Heart left ventricle (tissue), 16 donors: ENCODE results near the gene DUSP28. TPM values are rescaled to one million over a fixed set of nuclear protein-coding genes. Genes with fewer than 3 reads are reported as not detected.

ENCODE experiments used
- ATAC-seq, 4 donors: fragments of 200-7000 bp; cut with Tn5 transposase; one replicate each; pipeline ENCODE4 v1.9.1; 2020 to 2022; ENCODE audit warnings: moderate library complexity in 4 of 4, mild to moderate bottlenecking in 3 of 4, moderate number of reproducible peaks in 1 of 4
- DNase-seq, 5 donors: peaks; one replicate each; pipeline ENCODE4 v3.0.0-alpha.2; 2020
- H3K27ac ChIP-seq, 12 donors: fragments of 200-600 bp; sonication (generic) in 4 of 12; one replicate each; pipeline versions ENCODE4 v1.5.0 to v1.8.0; 2016 to 2022; ENCODE audit warnings: mild to moderate bottlenecking in 2 of 12
- H3K27me3 ChIP-seq, 9 donors: fragments of 200-600 bp; sonication (generic) in 2 of 9; one replicate each; pipeline versions ENCODE4 v1.5.1 to v1.8.0; 2016 to 2022; ENCODE audit warnings: mild to moderate bottlenecking in 3 of 9
- H3K36me3 ChIP-seq, 9 donors: fragments of 200-600 bp; sonication (generic) in 2 of 9; one replicate each; pipeline versions ENCODE4 v1.5.0 to v1.8.0; 2018 to 2022; ENCODE audit warnings: mild to moderate bottlenecking in 2 of 9
- H3K4me1 ChIP-seq, 12 donors: fragments of 200-600 bp; sonication (generic) in 4 of 12; one replicate each; pipeline versions ENCODE4 v1.5.0 to v1.8.0; 2016 to 2022; ENCODE audit warnings: mild to moderate bottlenecking in 3 of 12
- H3K4me3 ChIP-seq, 12 donors: fragments of 200-600 bp; sonication (generic) in 4 of 12; one replicate each; pipeline versions ENCODE4 v1.5.0 to v1.8.0; 2017 to 2022; ENCODE audit warnings: mild to moderate bottlenecking in 9 of 12, moderate library complexity in 4 of 12
- H3K9me3 ChIP-seq, 12 donors: fragments of 200-600 bp; sonication (generic) in 4 of 12; one replicate each; pipeline versions ENCODE4 v1.5.0 to v1.8.0; 2016 to 2022; ENCODE audit warnings: mild to moderate bottlenecking in 1 of 12
- POLR2A ChIP-seq, 2 donors: fragments of 450-650 bp; IDR thresholded peaks; one replicate each; pipeline ENCODE4 v1.6.1; 2017; ENCODE audit warnings: antibody characterized with exemption in 2 of 2, mild to moderate bottlenecking in 2 of 2, moderate library complexity in 2 of 2
- WGBS, 4 donors: extraction: QIAGEN DNeasy Blood & Tissue Kit in 2 of 4; methylation state at CpG; one replicate each; pipeline versions ENCODE4 v1.1.5 to v1.1.7; 2013 to 2018; 5-methylcytosine and 5-hydroxymethylcytosine counted together
- intact Hi-C, 10 donors: fragments of 100-400 bp; cut with DNase I; formaldehyde crosslinking; loops; one replicate each; pipeline versions ENCODE4 v1.11.1 to v1.14.2; 2022
- polyA plus RNA-seq, 2 donors: library from polyadenylated mRNA; stranded (reverse); fragments of 200-250 nt; gene quantifications; one replicate each; pipeline ENCODE4 v1.2.3, GENCODE V29; 2013
- total RNA-seq, 9 donors: library from RNA; depleted of rRNA in 2 of 9; stranded (reverse); fragments of >200 nt in 2 of 9; fragmentation: NEBNext Ultra II Directional in 3 of 9; extraction: Animal tissue kit (Norgen Biotek cat#: 25700) in 3 of 9; gene quantifications; one replicate each; pipeline versions ENCODE4 v1.1.0 to v1.2.4, GENCODE V29; 2016 to 2023
- TF ChIP-seq, protein P1 (sequence below), 12 donors: fragments of 200-600 bp; sonication (generic) in 4 of 12; IDR thresholded peaks; one replicate each; pipeline versions ENCODE4 v1.5.0 to v1.8.0; 2018 to 2022; ENCODE audit warnings: antibody characterized with exemption in 12 of 12, mild to moderate bottlenecking in 5 of 12
- donor health status: ischemic (EF 13 %, LVEDD 7.1; RV severe dilation, severe dysfunction).
- donor health status: healthy with polysubstance abuse.
- donor health status: DM: no; HTN: yes; CAD: no.
- donor health status: DM: no; HTN: no; CAD: no.
- donor health status: ischemic (EF 25% LVEDD 6.9; RV normal size, moderate dysfunction).
- donor health status: ischemic (EF 25% LVEDD 5.7; RV mildly dilated, moderate dysfunction).
- donor health status: healthy.
- donor health status: DM: yes; HTN: yes; CAD: no.
- donor health status: ischemic (EF 35%, LVEDD 5.7; RV mildly dilated, moderate dysfunction).
- donor health status: nonischemic (EF 11% LVEDD 7.7; RV severe dilation, severe dysfunction).
- donor health status: DM: yes; HTN: yes; CAD: no.
- donor health status: PGD.
- donor health status: ischemic (EF 29% LVEDD 5.4; RV normal size, mild dysfunction).
- donor health status: nonischemic (EF 23%, LVEDD 6.1; RV moderate dilation, normal function).

The DUSP28 gene
- total and polyA plus RNA-seq, 11 donors = 3.6 to 23.9 (median 13.3) TPM

DNA sequence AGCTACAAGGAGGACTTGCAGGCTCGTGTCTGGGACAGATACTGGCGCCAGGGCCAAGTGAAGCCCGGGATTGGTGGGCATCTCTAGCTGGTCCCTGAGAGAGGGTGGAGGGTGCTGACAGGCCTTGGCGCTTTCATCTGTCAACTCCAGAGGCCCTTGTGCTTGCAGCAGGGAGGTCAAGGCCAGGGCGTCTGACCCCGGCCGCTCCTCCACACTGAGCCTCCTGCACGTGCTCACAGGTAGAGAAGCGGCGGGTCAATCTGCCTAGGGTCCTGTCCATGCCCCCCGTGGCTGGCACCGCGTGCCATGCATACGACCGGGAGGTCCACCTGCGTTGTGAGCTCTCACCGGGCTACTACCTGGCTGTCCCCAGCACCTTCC is 35.9 kb downstream of the DUSP28 start:
- WGBS, 4 donors = 57 to 67% (median 59%) methylated on average over 5 to 17 of the region's 17 CpGs
- TF ChIP-seq, protein P1, sequence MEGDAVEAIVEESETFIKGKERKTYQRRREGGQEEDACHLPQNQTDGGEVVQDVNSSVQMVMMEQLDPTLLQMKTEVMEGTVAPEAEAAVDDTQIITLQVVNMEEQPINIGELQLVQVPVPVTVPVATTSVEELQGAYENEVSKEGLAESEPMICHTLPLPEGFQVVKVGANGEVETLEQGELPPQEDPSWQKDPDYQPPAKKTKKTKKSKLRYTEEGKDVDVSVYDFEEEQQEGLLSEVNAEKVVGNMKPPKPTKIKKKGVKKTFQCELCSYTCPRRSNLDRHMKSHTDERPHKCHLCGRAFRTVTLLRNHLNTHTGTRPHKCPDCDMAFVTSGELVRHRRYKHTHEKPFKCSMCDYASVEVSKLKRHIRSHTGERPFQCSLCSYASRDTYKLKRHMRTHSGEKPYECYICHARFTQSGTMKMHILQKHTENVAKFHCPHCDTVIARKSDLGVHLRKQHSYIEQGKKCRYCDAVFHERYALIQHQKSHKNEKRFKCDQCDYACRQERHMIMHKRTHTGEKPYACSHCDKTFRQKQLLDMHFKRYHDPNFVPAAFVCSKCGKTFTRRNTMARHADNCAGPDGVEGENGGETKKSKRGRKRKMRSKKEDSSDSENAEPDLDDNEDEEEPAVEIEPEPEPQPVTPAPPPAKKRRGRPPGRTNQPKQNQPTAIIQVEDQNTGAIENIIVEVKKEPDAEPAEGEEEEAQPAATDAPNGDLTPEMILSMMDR (IDR thresholded peaks at IDR 0.05) = no peak
- no peak for TF ChIP-seq POLR2A (IDR thresholded peaks at IDR 0.05)
- peak in 3 of 4 donors; percentile 6 to 13 (median 10) for ATAC-seq
- H3K4me3 ChIP-seq = no peak overlapping the region
- H3K4me1 ChIP-seq = peaks cover 0 to 50% (median 28%) of the 10 kb centered on the region in 12 donors
- no peaks in the 10 kb centered on the region for H3K9me3 ChIP-seq
- H3K27me3 ChIP-seq = no peaks in the 10 kb centered on the region
- H3K36me3 ChIP-seq = peaks cover 0 to 66% (median 41%) of the 10 kb centered on the region in 9 donors
- intact Hi-C loops = loop anchor here in 1 of 10 donors (10.0 kb wide), 1 partner anchor 109 kb away; no protein-coding TSS in a partner anchor
- peak in 4 of 5 donors; percentile 30 to 75 (median 54) for DNase-seq
- H3K27ac ChIP-seq = peak overlapping the region in 10 of 12 donors; percentile 29 to 84 (median 76)

DNA sequence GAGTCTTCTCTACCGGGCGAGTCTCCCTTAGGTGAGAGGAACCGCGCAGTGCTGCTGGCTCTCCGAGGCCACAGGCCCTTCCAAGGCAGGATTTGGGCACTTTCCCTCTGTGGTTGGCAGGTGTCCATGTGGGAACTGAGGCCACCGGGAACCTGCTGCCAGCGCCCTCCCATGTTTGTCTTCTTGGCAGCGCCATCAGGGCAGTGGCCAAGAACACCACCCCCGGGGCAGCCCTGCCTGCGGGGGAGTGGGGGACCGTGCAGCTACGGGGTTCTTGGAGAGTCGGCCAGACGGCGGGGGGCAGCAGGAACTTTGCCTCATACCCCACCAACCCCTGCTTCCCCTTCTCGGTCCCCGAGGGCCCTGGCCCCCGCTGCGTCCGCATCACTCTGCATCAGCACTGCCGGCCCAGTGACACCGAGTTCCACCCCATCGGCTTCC is 36.4 kb downstream of the DUSP28 start:
- intact Hi-C loops = loop anchor here in 1 of 10 donors (10.0 kb wide), 1 partner anchor 108 kb away; no protein-coding TSS in a partner anchor
- peak; percentile 79 to 88 (median 84) for DNase-seq
- WGBS, 4 donors = 20 to 66% (median 57%) methylated on average over 10 to 23 of the region's 23 CpGs
- Histone ChIP-seq H3K36me3 (peaks cover 0 to 61% (median 36%) of the 10 kb centered on the region in 9 donors), H3K27ac (peak overlapping the region in 11 of 12 donors; percentile 17 to 84 (median 75)), H3K9me3 (no peaks in the 10 kb centered on the region), H3K27me3 (no peaks in the 10 kb centered on the region), H3K4me1 (peaks cover 0 to 50% (median 28%) of the 10 kb centered on the region in 12 donors), H3K4me3 (peak overlapping the region in 2 of 12 donors; percentile 7 to 25)
- TF ChIP-seq POLR2A (IDR thresholded peaks at IDR 0.05) = no peak
- TF ChIP-seq, protein P1 (IDR thresholded peaks at IDR 0.05) = no peak
- ATAC-seq = peak; percentile 49 to 73 (median 68)

DNA sequence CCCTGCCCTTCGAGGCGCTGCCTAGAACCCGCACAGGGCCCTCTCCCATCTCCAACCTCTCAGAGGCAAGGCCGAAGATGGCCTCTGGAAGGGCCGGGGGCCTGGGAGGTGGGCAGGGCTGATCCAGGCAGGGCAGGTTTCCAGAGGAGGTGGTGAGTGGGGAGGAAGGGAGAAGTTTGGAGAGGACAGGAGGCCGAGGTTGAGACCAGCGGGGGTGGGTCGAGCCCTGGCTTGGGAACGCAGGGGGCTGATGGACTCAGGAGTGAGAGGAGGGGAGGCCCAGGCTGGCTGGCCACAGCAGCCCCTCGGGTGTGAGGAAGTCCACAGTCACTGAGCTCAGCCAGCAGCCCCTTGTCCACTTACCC is 36.9 kb downstream of the DUSP28 start:
- Histone ChIP-seq H3K27me3 (no peaks in the 10 kb centered on the region), H3K27ac (peak overlapping the region in 3 of 12 donors; percentile 17 to 78 (median 75)), H3K9me3 (no peaks in the 10 kb centered on the region), H3K4me3 (peak overlapping the region in 2 of 12 donors; percentile 7 to 25), H3K4me1 (peaks cover 0 to 44% (median 28%) of the 10 kb centered on the region in 12 donors), H3K36me3 (peaks cover 0 to 57% (median 32%) of the 10 kb centered on the region in 9 donors)
- TF ChIP-seq, protein P1 (IDR thresholded peaks at IDR 0.05) = no peak
- no peak for TF ChIP-seq POLR2A (IDR thresholded peaks at IDR 0.05)
- intact Hi-C loops = loop anchor here in 1 of 10 donors (10.0 kb wide), 1 partner anchor 108 kb away; no protein-coding TSS in a partner anchor
- DNase-seq (peak in 2 of 5 donors; percentile 17 to 58), ATAC-seq (no peak)
- 75 to 90% (median 81%) methylated on average over 8 to 10 of the region's 10 CpGs for WGBS, 4 donors

DNA sequence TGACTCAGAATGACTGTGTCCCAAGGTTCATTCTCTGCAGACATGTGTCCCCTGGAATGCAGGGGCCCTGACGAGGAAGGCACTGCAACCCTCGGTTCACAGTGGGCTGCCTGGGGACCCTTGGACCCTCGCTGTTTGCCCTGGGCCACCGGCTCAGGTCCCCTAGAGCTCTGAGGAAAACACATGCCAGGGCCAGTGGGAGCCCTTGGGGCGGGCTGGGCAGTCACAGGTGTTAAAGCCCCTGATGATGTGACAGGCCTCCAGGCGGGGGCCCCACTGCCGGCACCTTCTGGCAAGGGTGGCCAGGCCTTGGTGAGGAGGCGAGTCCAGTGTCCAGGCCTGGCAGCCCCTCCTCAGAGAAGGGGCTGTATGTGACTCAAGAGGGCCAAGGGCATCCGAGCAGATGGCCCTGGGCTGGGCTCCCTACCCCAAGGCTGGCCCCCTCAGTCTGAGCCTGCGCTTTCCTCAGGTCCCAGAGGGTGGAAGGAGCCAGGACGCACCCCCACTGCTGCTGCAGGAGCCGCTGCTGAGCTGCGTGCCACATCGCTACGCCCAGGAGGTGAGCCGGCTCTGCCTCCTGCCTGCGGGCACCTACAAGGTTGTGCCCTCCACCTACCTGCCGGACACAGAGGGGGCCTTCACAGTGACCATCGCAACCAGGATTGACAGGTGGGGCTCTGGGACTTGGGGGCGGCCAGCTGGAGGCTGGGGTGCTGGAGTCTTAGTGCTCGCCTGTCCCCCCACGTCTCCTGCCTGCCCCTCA is 37.4 kb downstream of the DUSP28 start:
- Histone ChIP-seq H3K9me3 (no peaks in the 10 kb centered on the region), H3K27ac (peak overlapping the region in 1 of 12 donors; percentile 75), H3K4me1 (peaks cover 0 to 44% (median 28%) of the 10 kb centered on the region in 12 donors), H3K4me3 (no peak overlapping the region), H3K27me3 (no peaks in the 10 kb centered on the region), H3K36me3 (peaks cover 0 to 54% (median 26%) of the 10 kb centered on the region in 9 donors)
- DNase-seq = peak in 1 of 5 donors; percentile 15
- no peak for ATAC-seq
- intact Hi-C loops = loop anchor here in 1 of 10 donors (10.0 kb wide), 1 partner anchor 107 kb away; no protein-coding TSS in a partner anchor
- 88 to 93% (median 89%) methylated on average over 9 to 22 of the region's 22 CpGs for whole genome bisulfite sequencing, 4 donors
- TF ChIP-seq, protein P1 (IDR thresholded peaks at IDR 0.05) = no peak
- no peak for TF ChIP-seq POLR2A (IDR thresholded peaks at IDR 0.05)
